ENCODE results near the gene MDK.

MDK gene

GRCh38 chr11:46418751-46419150 lies 37.3 kb downstream of the MDK start:
- POLR2A ChIA-PET: interaction anchor here (0.5 kb wide), 1 partner anchor 170 kb away, joined by 6 read pairs; no protein-coding TSS in a partner anchor
- no peak for TF ChIP-seq CTCF (IDR thresholded peaks at IDR 0.05; ENCODE audit: control extremely low read depth, extremely low read depth, low read depth, missing control alignments)
- CTCF ChIA-PET: interaction anchor here (1.5 to 1.7 kb wide), 2 partner anchors 13 to 30 kb away, joined by 3 to 4 read pairs; no protein-coding TSS in a partner anchor
- DNase-seq (ENCODE audit: extremely low spot score): no peak

GRCh38 chr11:46420513-46420912 lies 39.0 kb downstream of the MDK start:
- no peak for DNase-seq (ENCODE audit: extremely low spot score)
- POLR2A ChIA-PET: no interaction called here
- TF ChIP-seq CTCF (IDR thresholded peaks at IDR 0.05; ENCODE audit: control extremely low read depth, extremely low read depth, low read depth, missing control alignments): no peak
- CTCF ChIA-PET: interaction anchor here (1.4 to 2.1 kb wide), 3 partner anchors 11 to 109 kb away, joined by 3 to 9 read pairs (median 5); no protein-coding TSS in a partner anchor

GRCh38 chr11:46421257-46421880 lies 39.9 kb downstream of the MDK start:
- ChIA-PET POLR2A (no interaction called here), CTCF (interaction anchor here (1.4 to 2.1 kb wide), 3 partner anchors 11 to 108 kb away, joined by 3 to 9 read pairs (median 5); no protein-coding TSS in a partner anchor)
- no peak for DNase-seq (ENCODE audit: extremely low spot score)
- no peak for TF ChIP-seq CTCF (IDR thresholded peaks at IDR 0.05; ENCODE audit: control extremely low read depth, extremely low read depth, low read depth, missing control alignments)

- ChIA-PET POLR2A (no interaction called here), CTCF (interaction anchor here (1.9 to 2.1 kb wide), 4 partner anchors 9 to 106 kb away, joined by 4 to 9 read pairs (median 5); no protein-coding TSS in a partner anchor)
- DNase-seq (ENCODE audit: extremely low spot score): no peak
- no peak for TF ChIP-seq CTCF (IDR thresholded peaks at IDR 0.05; ENCODE audit: control extremely low read depth, extremely low read depth, low read depth, missing control alignments)
Measured at GRCh38 chr11:46422588-46422987, 41.1 kb downstream of the MDK start.

GRCh38 chr11:46426233-46426991 lies 44.9 kb downstream of the MDK start:
- CTCF ChIA-PET: interaction anchor here (0.7 kb wide), 1 partner anchor 14 kb away, joined by 3 read pairs; no protein-coding TSS in a partner anchor
- POLR2A ChIA-PET: no interaction called here
- no peak for TF ChIP-seq CTCF (IDR thresholded peaks at IDR 0.05; ENCODE audit: control extremely low read depth, extremely low read depth, low read depth, missing control alignments)
- DNase-seq (ENCODE audit: extremely low spot score): no peak

GRCh38 chr11:46427364-46427763 lies 45.9 kb downstream of the MDK start:
- TF ChIP-seq CTCF (IDR thresholded peaks at IDR 0.05; ENCODE audit: control extremely low read depth, extremely low read depth, low read depth, missing control alignments): no peak
- CTCF ChIA-PET: no interaction called here
- DNase-seq (ENCODE audit: extremely low spot score): no peak
- POLR2A ChIA-PET: no interaction called here
